ENCODE results near the gene NDUFB2.
"Not testable (repeated sequence)": the region's sequence is repeated elsewhere in the genome, so short reads cannot be mapped to it uniquely, and the experiment has no call there.

Gene NDUFB2

DNA sequence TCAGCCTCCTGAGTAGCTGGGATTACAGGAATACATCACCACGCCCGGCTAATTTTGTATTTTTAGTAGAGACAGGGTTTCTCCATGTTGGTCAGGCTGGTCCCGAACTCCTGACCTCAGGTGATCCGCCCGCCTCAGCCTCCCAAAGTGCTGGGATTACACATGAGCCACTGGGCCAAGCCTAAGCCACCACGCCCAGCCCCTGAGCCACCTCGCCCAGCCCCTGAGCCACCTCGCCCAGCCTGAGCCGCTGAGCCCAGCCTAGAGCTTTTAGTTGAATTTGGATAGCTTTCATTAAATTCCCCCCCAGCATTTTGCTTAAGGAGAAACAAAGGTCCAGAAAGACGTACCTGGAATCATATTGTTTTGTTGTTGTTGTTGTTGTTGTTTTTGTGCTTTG lies 26.6 kb upstream of the NDUFB2 start:
- H3K9ac ChIP-seq (ENCODE audit: low read depth, low read length, poor library complexity); H3K9me3 ChIP-seq (replicated peaks in 1 of 2; ENCODE audit: control insufficient read depth in 2 of 2, insufficient read depth in 1 of 2, low read depth in 1 of 2, low read length in 2 of 2); H2BK12ac ChIP-seq (ENCODE audit: low read length); H3K23ac ChIP-seq (ENCODE audit: low read depth, low read length, poor library complexity); H3K4ac ChIP-seq (ENCODE audit: low read length); H2BK120ac ChIP-seq (ENCODE audit: low read depth, low read length); DNase-seq (ENCODE audit: low spot score); H4K91ac ChIP-seq (ENCODE audit: low read depth, low read length, poor library complexity); H3K18ac ChIP-seq (ENCODE audit: low read length); H3K14ac ChIP-seq (ENCODE audit: low read length); H3K36me3 ChIP-seq (replicated peaks in 1 of 2; ENCODE audit: control insufficient read depth in 2 of 2, insufficient read depth in 2 of 2, low read length in 2 of 2); H4K8ac ChIP-seq (ENCODE audit: low read depth, low read length); H3K27ac ChIP-seq (replicated peaks; ENCODE audit: low read length); H2AFZ ChIP-seq (ENCODE audit: low read length); H2AK5ac ChIP-seq (ENCODE audit: low read depth, low read length); H3K4me3 ChIP-seq (ENCODE audit: low read length in 2 of 2); H3K4me2 ChIP-seq (ENCODE audit: insufficient read depth, low read length, poor library complexity, severe bottlenecking); H2BK5ac ChIP-seq (ENCODE audit: low read length); H3K4me1 ChIP-seq (ENCODE audit: control insufficient read depth in 2 of 2, insufficient read depth in 1 of 2, low read depth in 1 of 2, low read length in 2 of 2); H2BK15ac ChIP-seq (ENCODE audit: low read length); H3K79me1 ChIP-seq (ENCODE audit: low read depth, low read length): not testable (repeated sequence)
- WGBS, 2 donors (ENCODE audit: extremely low coverage in 2 of 2, insufficient read length in 2 of 2, insufficient replicate concordance in 1 of 2): no CpG with 5 or more reads among the region's 10 CpGs
- peaks cover 0 to 15% (median 12%) of the 10 kb centered on the region in 3 experiments for H3K27me3 ChIP-seq (ENCODE audit: control insufficient read depth in 3 of 3, insufficient read depth in 3 of 3, low read depth in 1 of 3, low read length in 3 of 3)

GRCh38 chr7:140670343-140670935 lies 26.1 kb upstream of the NDUFB2 start:
- Histone ChIP-seq H3K9me3 (replicated peaks in 1 of 2; ENCODE audit: control insufficient read depth in 2 of 2, insufficient read depth in 1 of 2, low read depth in 1 of 2, low read length in 2 of 2) (peaks cover 0 to 2% of the 10 kb centered on the region in 2 donors), H4K8ac (ENCODE audit: low read depth, low read length) (no peak overlapping the region), H4K91ac (ENCODE audit: low read depth, low read length, poor library complexity) (no peak overlapping the region), H2AK5ac (ENCODE audit: low read depth, low read length) (no peak overlapping the region), H3K14ac (ENCODE audit: low read length) (no peak overlapping the region), H3K9ac (ENCODE audit: low read depth, low read length, poor library complexity) (no peak overlapping the region), H3K79me1 (ENCODE audit: low read depth, low read length) (no peaks in the 10 kb centered on the region), H3K18ac (ENCODE audit: low read length) (no peak overlapping the region), H3K27ac (replicated peaks; ENCODE audit: low read length) (no peak overlapping the region), H2BK15ac (ENCODE audit: low read length) (no peak overlapping the region), H3K27me3 (ENCODE audit: control insufficient read depth in 3 of 3, insufficient read depth in 3 of 3, low read depth in 1 of 3, low read length in 3 of 3) (peaks cover 0 to 15% (median 12%) of the 10 kb centered on the region in 3 experiments), H2AFZ (ENCODE audit: low read length) (no peak overlapping the region), H3K4ac (ENCODE audit: low read length) (no peak overlapping the region), H3K4me1 (ENCODE audit: control insufficient read depth in 2 of 2, insufficient read depth in 1 of 2, low read depth in 1 of 2, low read length in 2 of 2) (peaks cover 4 to 8% of the 10 kb centered on the region in 2 donors), H3K4me2 (ENCODE audit: insufficient read depth, low read length, poor library complexity, severe bottlenecking) (no peak overlapping the region), H2BK12ac (ENCODE audit: low read length) (no peak overlapping the region), H2BK120ac (ENCODE audit: low read depth, low read length) (no peak overlapping the region), H3K4me3 (ENCODE audit: low read length in 2 of 2) (no peak overlapping the region), H2BK5ac (ENCODE audit: low read length) (no peak overlapping the region), H3K36me3 (replicated peaks in 1 of 2; ENCODE audit: control insufficient read depth in 2 of 2, insufficient read depth in 2 of 2, low read length in 2 of 2) (no peaks in the 10 kb centered on the region), H3K23ac (ENCODE audit: low read depth, low read length, poor library complexity) (no peak overlapping the region)
- no CpG with 5 or more reads among the region's 4 CpGs for WGBS, 2 donors (ENCODE audit: extremely low coverage in 2 of 2, insufficient read length in 2 of 2, insufficient replicate concordance in 1 of 2)
- DNase-seq (ENCODE audit: low spot score): no peak

GRCh38 chr7:140671966-140672365 lies 24.5 kb upstream of the NDUFB2 start:
- Histone ChIP-seq H2BK15ac (ENCODE audit: low read length) (peak overlapping the region; percentile 27), H3K9ac (ENCODE audit: low read depth, low read length, poor library complexity) (no peak overlapping the region), H3K4me2 (ENCODE audit: insufficient read depth, low read length, poor library complexity, severe bottlenecking) (no peak overlapping the region), H2AK5ac (ENCODE audit: low read depth, low read length) (peak overlapping the region; percentile 56), H2BK12ac (ENCODE audit: low read length) (no peak overlapping the region), H2AFZ (ENCODE audit: low read length) (peak overlapping the region; percentile 98), H3K27me3 (ENCODE audit: control insufficient read depth in 3 of 3, insufficient read depth in 3 of 3, low read depth in 1 of 3, low read length in 3 of 3) (peaks cover 0 to 12% (median 9%) of the 10 kb centered on the region in 3 experiments), H2BK5ac (ENCODE audit: low read length) (no peak overlapping the region), H3K9me3 (replicated peaks in 1 of 2; ENCODE audit: control insufficient read depth in 2 of 2, insufficient read depth in 1 of 2, low read depth in 1 of 2, low read length in 2 of 2) (peaks cover 0 to 2% of the 10 kb centered on the region in 2 donors), H3K36me3 (replicated peaks in 1 of 2; ENCODE audit: control insufficient read depth in 2 of 2, insufficient read depth in 2 of 2, low read length in 2 of 2) (peaks cover 0 to 2% of the 10 kb centered on the region in 2 donors), H3K27ac (replicated peaks; ENCODE audit: low read length) (no peak overlapping the region), H3K23ac (ENCODE audit: low read depth, low read length, poor library complexity) (peak overlapping the region; percentile 14), H3K4me1 (ENCODE audit: control insufficient read depth in 2 of 2, insufficient read depth in 1 of 2, low read depth in 1 of 2, low read length in 2 of 2) (peaks cover 4 to 10% of the 10 kb centered on the region in 2 donors), H3K18ac (ENCODE audit: low read length) (peak overlapping the region; percentile 72), H3K4me3 (ENCODE audit: low read length in 2 of 2) (peak overlapping the region in 1 of 2 donors; percentile 51), H2BK120ac (ENCODE audit: low read depth, low read length) (no peak overlapping the region), H3K4ac (ENCODE audit: low read length) (no peak overlapping the region), H4K91ac (ENCODE audit: low read depth, low read length, poor library complexity) (no peak overlapping the region), H4K8ac (ENCODE audit: low read depth, low read length) (no peak overlapping the region), H3K14ac (ENCODE audit: low read length) (no peak overlapping the region), H3K79me1 (ENCODE audit: low read depth, low read length) (no peaks in the 10 kb centered on the region)
- WGBS, 2 donors (ENCODE audit: extremely low coverage in 2 of 2, insufficient read length in 2 of 2, insufficient replicate concordance in 1 of 2): no CpG with 5 or more reads among the region's 15 CpGs
- no peak for DNase-seq (ENCODE audit: low spot score)

DNA sequence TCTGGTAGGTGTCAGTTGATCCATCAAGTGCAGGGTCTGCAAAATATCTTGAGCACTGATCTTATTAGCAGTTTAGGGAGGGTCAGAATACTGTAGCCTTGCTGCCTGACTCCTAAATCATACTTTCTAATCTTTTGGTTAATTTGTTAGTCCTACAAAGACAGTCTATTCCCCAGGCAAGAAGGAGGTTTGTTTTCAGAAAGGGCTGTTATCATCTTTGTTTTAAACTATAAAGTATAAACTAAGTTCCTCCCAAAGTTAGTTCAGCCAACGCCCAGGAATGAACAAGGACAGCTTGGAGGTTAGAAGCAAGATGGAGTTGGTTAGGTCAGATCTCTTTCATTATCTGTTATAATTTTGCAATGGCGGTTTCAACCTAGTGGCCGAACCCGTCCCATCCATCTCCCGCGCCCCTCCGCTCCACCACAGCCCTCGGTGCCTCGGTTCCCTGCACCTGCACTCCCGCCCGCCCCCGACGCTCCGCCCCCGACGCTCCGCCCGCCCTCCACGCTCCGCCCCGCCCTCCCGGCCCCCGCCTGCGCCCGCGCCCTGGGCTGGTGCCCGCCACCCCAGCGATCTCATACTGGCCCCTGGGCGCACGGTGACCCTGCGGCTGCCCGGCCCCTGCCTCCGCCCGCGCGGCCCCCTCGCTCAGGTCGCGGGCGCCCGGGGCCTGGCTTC lies 24.0 kb upstream of the NDUFB2 start, which contains the start of gene ADCK2:
ADCK2 (plus strand) TSS at position 564 of the 681 bp plus-strand sequence. CDS start 386 bp downstream, outside the sequence.
- no peak within 1 kb of the TSS for H2BK120ac ChIP-seq (ENCODE audit: low read depth, low read length)
- H4K8ac ChIP-seq (ENCODE audit: low read depth, low read length): no peak within 1 kb of the TSS
- no peaks in the 10 kb centered on the region for H3K79me1 ChIP-seq (ENCODE audit: low read depth, low read length)
- peak within 1 kb of the TSS; percentile 98 for H2AFZ ChIP-seq (ENCODE audit: low read length)
- H3K4ac ChIP-seq (ENCODE audit: low read length): peak within 1 kb of the TSS; percentile 95
- DNase-seq (ENCODE audit: low spot score): no peak
- no peak within 1 kb of the TSS for H3K14ac ChIP-seq (ENCODE audit: low read length)
- no peak within 1 kb of the TSS for H4K91ac ChIP-seq (ENCODE audit: low read depth, low read length, poor library complexity)
- peak within 1 kb of the TSS; percentile 88 for H2AK5ac ChIP-seq (ENCODE audit: low read depth, low read length)
- peaks cover 0 to 2% of the 10 kb centered on the region in 2 donors for H3K36me3 ChIP-seq (replicated peaks in 1 of 2; ENCODE audit: control insufficient read depth in 2 of 2, insufficient read depth in 2 of 2, low read length in 2 of 2)
- H3K27ac ChIP-seq (replicated peaks; ENCODE audit: low read length): no peak within 1 kb of the TSS
- H3K9me3 ChIP-seq (replicated peaks in 1 of 2; ENCODE audit: control insufficient read depth in 2 of 2, insufficient read depth in 1 of 2, low read depth in 1 of 2, low read length in 2 of 2): peaks cover 0 to 2% of the 10 kb centered on the region in 2 donors
- H3K4me3 ChIP-seq (ENCODE audit: low read length in 2 of 2): peak within 1 kb of the TSS; percentile 51 to 84
- peak within 1 kb of the TSS; percentile 93 for H3K23ac ChIP-seq (ENCODE audit: low read depth, low read length, poor library complexity)
- H2BK5ac ChIP-seq (ENCODE audit: low read length): peak within 1 kb of the TSS; percentile 42
- no CpG with 5 or more reads among the region's 41 CpGs for WGBS, 2 donors (ENCODE audit: extremely low coverage in 2 of 2, insufficient read length in 2 of 2, insufficient replicate concordance in 1 of 2)
- peak within 1 kb of the TSS; percentile 27 for H2BK15ac ChIP-seq (ENCODE audit: low read length)
- peak within 1 kb of the TSS; percentile 92 for H3K9ac ChIP-seq (ENCODE audit: low read depth, low read length, poor library complexity)
- H3K4me1 ChIP-seq (ENCODE audit: control insufficient read depth in 2 of 2, insufficient read depth in 1 of 2, low read depth in 1 of 2, low read length in 2 of 2): peaks cover 4 to 10% of the 10 kb centered on the region in 2 donors
- H3K27me3 ChIP-seq (ENCODE audit: control insufficient read depth in 3 of 3, insufficient read depth in 3 of 3, low read depth in 1 of 3, low read length in 3 of 3): peaks cover 0 to 12% (median 4%) of the 10 kb centered on the region in 3 experiments
- H3K18ac ChIP-seq (ENCODE audit: low read length): peak within 1 kb of the TSS; percentile 95
- peak within 1 kb of the TSS; percentile 58 for H2BK12ac ChIP-seq (ENCODE audit: low read length)
- peak within 1 kb of the TSS; percentile 95 for H3K4me2 ChIP-seq (ENCODE audit: insufficient read depth, low read length, poor library complexity, severe bottlenecking)
